HEK293 (cell line): ENCODE measurements around the gene ATG2A.

ENCODE experiments used
- CTCF ChIA-PET: fragments of 350-600 bp; formaldehyde crosslinking; extraction: SDS; loops from one replicate; lab custom pipeline; 2021; ENCODE audit warnings: antibody characterized with exemption; lab: Yijun Ruan, JAX
- POLR2A ChIA-PET: fragments of 300-600 bp; formaldehyde crosslinking; extraction: SDS; loops from one replicate; lab custom pipeline; 2020; ENCODE audit warnings: antibody characterized with exemption, inconsistent platforms; lab: Yijun Ruan, JAX
- H3K27ac ChIP-seq: fragments of 200-500 bp; sonication (Bioruptor generic); 2 replicates; pipeline ENCODE4 v1.5.1; 2014; ENCODE audit warnings: low read depth, low read length, control low read depth, inconsistent platforms; ENCODE audit errors: extremely low read depth
- H3K36me3 ChIP-seq, 2 experiments: fragments of 200-500 bp in 1 of 2; sonication (Bioruptor generic) in 1 of 2; 1 replicate in 1 of 2; 2 replicates in 1 of 2; pipeline ENCODE4 v1.5.1; 2014 to 2017; ENCODE audit warnings: inconsistent platforms in 2 of 2, low read length in 2 of 2; ENCODE audit not compliant: control insufficient read depth in 2 of 2, insufficient read depth in 1 of 2
- H3K4me1 ChIP-seq: fragments of 200-500 bp; sonication (Bioruptor generic); 2 replicates; pipeline ENCODE4 v1.5.1; 2014; ENCODE audit warnings: mild to moderate bottlenecking, low read length, inconsistent platforms; ENCODE audit not compliant: control insufficient read depth, insufficient read depth
- H3K4me3 ChIP-seq: 2 replicates; pipeline ENCODE4 v1.5.1; 2011; ENCODE audit warnings: low read depth, mild to moderate bottlenecking, control low read depth, low read length, moderate library complexity
- H3K9me3 ChIP-seq: fragments of 200-500 bp; sonication (Bioruptor generic); 2 replicates; pipeline ENCODE4 v1.5.1; 2014; ENCODE audit warnings: low read depth, low read length, inconsistent platforms; ENCODE audit not compliant: control insufficient read depth, insufficient read depth
- AEBP2 ChIP-seq: fragments of 450-650 bp; formaldehyde crosslinking; IDR thresholded peaks from 2 replicates; pipeline ENCODE4 v1.5.1; 2016; ENCODE audit warnings: missing biosample characterization, missing genetic modification characterization, borderline replicate concordance
- GLIS1 ChIP-seq: fragments of 450-650 bp; formaldehyde crosslinking; IDR thresholded peaks from 2 replicates; pipeline ENCODE4 v1.5.1; 2016; ENCODE audit warnings: missing biosample characterization, missing genetic modification characterization
- KLF10 ChIP-seq: fragments of 450-650 bp; IDR thresholded peaks from 2 replicates; pipeline ENCODE4 v1.5.1; 2018; ENCODE audit warnings: missing biosample characterization, mild to moderate bottlenecking, missing genetic modification characterization
- PBX3 ChIP-seq: sonication (generic); formaldehyde crosslinking; IDR thresholded peaks from 2 replicates; pipeline ENCODE4 v1.8.1; 2022; ENCODE audit warnings: mild to moderate bottlenecking, moderate library complexity, missing genetic modification reagents
- REST ChIP-seq: fragments of 450-650 bp; formaldehyde crosslinking; IDR thresholded peaks from 2 replicates; pipeline ENCODE4 v1.5.1; 2016; ENCODE audit warnings: missing biosample characterization, missing genetic modification characterization
- SALL2 ChIP-seq: fragments of 450-650 bp; formaldehyde crosslinking; IDR thresholded peaks from 2 replicates; pipeline ENCODE4 v1.5.0; 2017; ENCODE audit warnings: missing biosample characterization, mild to moderate bottlenecking, missing genetic modification characterization, borderline replicate concordance
- WT1 ChIP-seq: fragments of 450-650 bp; formaldehyde crosslinking; IDR thresholded peaks from 2 replicates; pipeline ENCODE4 v1.5.1; 2016; ENCODE audit warnings: missing biosample characterization, missing genetic modification characterization
- ZBTB17 ChIP-seq: fragments of 450-650 bp; formaldehyde crosslinking; IDR thresholded peaks from 2 replicates; pipeline ENCODE4 v1.5.1; 2016; ENCODE audit warnings: missing biosample characterization, missing genetic modification characterization
- ZBTB48 ChIP-seq: fragments of 450-650 bp; formaldehyde crosslinking; IDR thresholded peaks from 2 replicates; pipeline ENCODE4 v1.5.1; 2016; ENCODE audit warnings: missing biosample characterization, missing genetic modification characterization
- ZNF10 ChIP-seq: fragments of 450-650 bp; formaldehyde crosslinking; IDR thresholded peaks from 2 replicates; pipeline ENCODE4 v1.5.1; 2017; ENCODE audit warnings: missing biosample characterization, missing genetic modification characterization
- ZNF112 ChIP-seq: fragments of 450-650 bp; formaldehyde crosslinking; IDR thresholded peaks from 2 replicates; pipeline ENCODE4 v1.5.0; 2017; ENCODE audit warnings: missing biosample characterization, missing genetic modification characterization
- ZNF335 ChIP-seq: fragments of 450-650 bp; formaldehyde crosslinking; conservative IDR thresholded peaks from 2 replicates; pipeline ENCODE4 v1.5.1; 2016; ENCODE audit warnings: missing biosample characterization, missing genetic modification characterization
- ZNF341 ChIP-seq: fragments of 450-650 bp; formaldehyde crosslinking; IDR thresholded peaks from 2 replicates; pipeline ENCODE4; 2016; ENCODE audit warnings: low read depth, missing biosample characterization, missing genetic modification characterization
- ZNF433 ChIP-seq: fragments of 450-650 bp; formaldehyde crosslinking; IDR thresholded peaks from 2 replicates; pipeline ENCODE4 v1.5.1; 2016; ENCODE audit warnings: missing biosample characterization, missing genetic modification characterization, low read depth
- ZNF692 ChIP-seq: fragments of 450-650 bp; formaldehyde crosslinking; IDR thresholded peaks from 2 replicates; pipeline ENCODE4 v1.5.1; 2016; ENCODE audit warnings: missing biosample characterization, missing genetic modification characterization
- ZSCAN16 ChIP-seq: fragments of 450-650 bp; formaldehyde crosslinking; IDR thresholded peaks from 2 replicates; pipeline ENCODE4 v1.5.1; 2016; ENCODE audit warnings: missing biosample characterization, missing genetic modification characterization
- ZSCAN30 ChIP-seq: fragments of 450-650 bp; IDR thresholded peaks from 2 replicates; pipeline ENCODE4 v1.5.1; 2018; ENCODE audit warnings: missing biosample characterization, mild to moderate bottlenecking, missing genetic modification characterization, moderate library complexity
- TF ChIP-seq, protein P1 (sequence below): fragments of 450-650 bp; formaldehyde crosslinking; IDR thresholded peaks from 2 replicates; pipeline ENCODE4 v1.5.1; 2016; ENCODE audit warnings: missing biosample characterization, missing genetic modification characterization
- TF ChIP-seq, protein P2 (sequence below): fragments of 450-650 bp; formaldehyde crosslinking; IDR thresholded peaks from 2 replicates; pipeline ENCODE4 v1.5.1; 2016; ENCODE audit warnings: missing biosample characterization, missing genetic modification characterization
- TF ChIP-seq, protein P3 (sequence below): fragments of 450-650 bp; formaldehyde crosslinking; IDR thresholded peaks from 2 replicates; pipeline ENCODE4 v1.5.1; 2017; ENCODE audit warnings: missing biosample characterization, mild to moderate bottlenecking, missing genetic modification characterization, moderate library complexity

ATG2A gene

GRCh38 chr11:64918017-64918416 is 1.0 kb upstream of the ATG2A start:
- TF ChIP-seq PBX3 (CRISPR knock-in tag): no peak
- peak; percentile 63 for TF ChIP-seq GLIS1
- no peak for TF ChIP-seq AEBP2 (tag by site-specific recombination)
- TF ChIP-seq ZSCAN16 (tag by site-specific recombination): no peak
- TF ChIP-seq ZNF341 (tag by site-specific recombination): peak; percentile 50; the same call in 1 of the 2 replicates
- peak; percentile 67; the same call in 1 of the 2 replicates for TF ChIP-seq REST (tag by site-specific recombination)
- TF ChIP-seq ZNF335 (tag by site-specific recombination): peak; percentile 53
- TF ChIP-seq, all 188 proteins: peak for 4
- Histone ChIP-seq H3K4me1 (no peaks in the 10 kb centered on the region), H3K36me3 (peaks cover 0 to 15% of the 10 kb centered on the region in 2 experiments; a peak in 1 of 3 replicates), H3K27ac (peak overlapping the region; percentile 38), H3K9me3 (no peaks in the 10 kb centered on the region), H3K4me3 (peak overlapping the region; percentile 42)
- CTCF ChIA-PET: interaction anchor here (0.6 to 1.6 kb wide), 4 partner anchors 48 to 112 kb away, joined by 3 to 5 read pairs (median 4); partner anchors contain the start of genes BATF2 and CDC42BPG
- POLR2A ChIA-PET: interaction anchor here (1.7 kb wide), 1 partner anchor 123 kb away, joined by 5 read pairs; the partner anchor contains the start of gene SAC3D1

- Histone ChIP-seq H3K4me1 (no peaks in the 10 kb centered on the region), H3K36me3 (peaks cover 0 to 19% of the 10 kb centered on the region in 2 experiments; a peak in 1 of 3 replicates), H3K27ac (peak overlapping the region; percentile 38), H3K9me3 (no peaks in the 10 kb centered on the region), H3K4me3 (peak overlapping the region; percentile 42)
- POLR2A ChIA-PET: interaction anchor here (1.7 kb wide), 1 partner anchor 123 kb away, joined by 5 read pairs; the partner anchor contains the start of gene SAC3D1
- CTCF ChIA-PET: interaction anchor here (0.6 to 1.6 kb wide), 4 partner anchors 47 to 112 kb away, joined by 3 to 5 read pairs (median 4); partner anchors contain the start of genes BATF2 and CDC42BPG
- TF ChIP-seq SALL2 (tag by site-specific recombination): no peak
- TF ChIP-seq, protein P1, sequence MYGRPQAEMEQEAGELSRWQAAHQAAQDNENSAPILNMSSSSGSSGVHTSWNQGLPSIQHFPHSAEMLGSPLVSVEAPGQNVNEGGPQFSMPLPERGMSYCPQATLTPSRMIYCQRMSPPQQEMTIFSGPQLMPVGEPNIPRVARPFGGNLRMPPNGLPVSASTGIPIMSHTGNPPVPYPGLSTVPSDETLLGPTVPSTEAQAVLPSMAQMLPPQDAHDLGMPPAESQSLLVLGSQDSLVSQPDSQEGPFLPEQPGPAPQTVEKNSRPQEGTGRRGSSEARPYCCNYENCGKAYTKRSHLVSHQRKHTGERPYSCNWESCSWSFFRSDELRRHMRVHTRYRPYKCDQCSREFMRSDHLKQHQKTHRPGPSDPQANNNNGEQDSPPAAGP (tag by site-specific recombination): 0 out of 2 replicates have a peak, but pooled peaks have one; percentile 19
- TF ChIP-seq ZBTB17 (tag by site-specific recombination): 0 out of 2 replicates have a peak, but pooled peaks have one; percentile 6
- TF ChIP-seq ZSCAN30 (tag by site-specific recombination): no peak
- peak; percentile 33; the same call in 1 of the 2 replicates for TF ChIP-seq WT1 (tag by site-specific recombination)
- TF ChIP-seq, protein P2, sequence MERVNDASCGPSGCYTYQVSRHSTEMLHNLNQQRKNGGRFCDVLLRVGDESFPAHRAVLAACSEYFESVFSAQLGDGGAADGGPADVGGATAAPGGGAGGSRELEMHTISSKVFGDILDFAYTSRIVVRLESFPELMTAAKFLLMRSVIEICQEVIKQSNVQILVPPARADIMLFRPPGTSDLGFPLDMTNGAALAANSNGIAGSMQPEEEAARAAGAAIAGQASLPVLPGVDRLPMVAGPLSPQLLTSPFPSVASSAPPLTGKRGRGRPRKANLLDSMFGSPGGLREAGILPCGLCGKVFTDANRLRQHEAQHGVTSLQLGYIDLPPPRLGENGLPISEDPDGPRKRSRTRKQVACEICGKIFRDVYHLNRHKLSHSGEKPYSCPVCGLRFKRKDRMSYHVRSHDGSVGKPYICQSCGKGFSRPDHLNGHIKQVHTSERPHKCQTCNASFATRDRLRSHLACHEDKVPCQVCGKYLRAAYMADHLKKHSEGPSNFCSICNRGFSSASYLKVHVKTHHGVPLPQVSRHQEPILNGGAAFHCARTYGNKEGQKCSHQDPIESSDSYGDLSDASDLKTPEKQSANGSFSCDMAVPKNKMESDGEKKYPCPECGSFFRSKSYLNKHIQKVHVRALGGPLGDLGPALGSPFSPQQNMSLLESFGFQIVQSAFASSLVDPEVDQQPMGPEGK (tag by site-specific recombination): no peak
- TF ChIP-seq ZNF112 (tag by site-specific recombination): no peak
- TF ChIP-seq ZNF10 (tag by site-specific recombination): no peak
- TF ChIP-seq ZNF692 (tag by site-specific recombination): peak; percentile 33; the same call in 1 of the 2 replicates
- TF ChIP-seq ZNF433 (tag by site-specific recombination): no peak
- TF ChIP-seq, protein P3, sequence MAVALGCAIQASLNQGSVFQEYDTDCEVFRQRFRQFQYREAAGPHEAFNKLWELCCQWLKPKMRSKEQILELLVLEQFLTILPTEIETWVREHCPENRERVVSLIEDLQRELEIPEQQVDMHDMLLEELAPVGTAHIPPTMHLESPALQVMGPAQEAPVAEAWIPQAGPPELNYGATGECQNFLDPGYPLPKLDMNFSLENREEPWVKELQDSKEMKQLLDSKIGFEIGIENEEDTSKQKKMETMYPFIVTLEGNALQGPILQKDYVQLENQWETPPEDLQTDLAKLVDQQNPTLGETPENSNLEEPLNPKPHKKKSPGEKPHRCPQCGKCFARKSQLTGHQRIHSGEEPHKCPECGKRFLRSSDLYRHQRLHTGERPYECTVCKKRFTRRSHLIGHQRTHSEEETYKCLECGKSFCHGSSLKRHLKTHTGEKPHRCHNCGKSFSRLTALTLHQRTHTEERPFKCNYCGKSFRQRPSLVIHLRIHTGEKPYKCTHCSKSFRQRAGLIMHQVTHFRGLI (tag by site-specific recombination): 0 out of 2 replicates have a peak, but pooled peaks have one; percentile 4
- TF ChIP-seq ZBTB48 (tag by site-specific recombination): peak; percentile 65
- no peak for TF ChIP-seq KLF10 (tag by site-specific recombination)
Measured at GRCh38 chr11:64917663-64917995, 620 bp upstream of the ATG2A start.
